HG02623 (cell line): ENCODE measurements around the gene CYP3A7.
"Not testable (repeated sequence)": the region's sequence is repeated elsewhere in the genome, so short reads cannot be mapped to it uniquely, and the experiment has no call there.

ENCODE experiments used
- ATAC-seq: cut with Tn5 transposase; IDR thresholded peaks from one replicate; pipeline ENCODE4 v1.9.1; 2021; ENCODE audit warnings: moderate library complexity; ENCODE audit not compliant: unreplicated experiment

Gene CYP3A7

DNA sequence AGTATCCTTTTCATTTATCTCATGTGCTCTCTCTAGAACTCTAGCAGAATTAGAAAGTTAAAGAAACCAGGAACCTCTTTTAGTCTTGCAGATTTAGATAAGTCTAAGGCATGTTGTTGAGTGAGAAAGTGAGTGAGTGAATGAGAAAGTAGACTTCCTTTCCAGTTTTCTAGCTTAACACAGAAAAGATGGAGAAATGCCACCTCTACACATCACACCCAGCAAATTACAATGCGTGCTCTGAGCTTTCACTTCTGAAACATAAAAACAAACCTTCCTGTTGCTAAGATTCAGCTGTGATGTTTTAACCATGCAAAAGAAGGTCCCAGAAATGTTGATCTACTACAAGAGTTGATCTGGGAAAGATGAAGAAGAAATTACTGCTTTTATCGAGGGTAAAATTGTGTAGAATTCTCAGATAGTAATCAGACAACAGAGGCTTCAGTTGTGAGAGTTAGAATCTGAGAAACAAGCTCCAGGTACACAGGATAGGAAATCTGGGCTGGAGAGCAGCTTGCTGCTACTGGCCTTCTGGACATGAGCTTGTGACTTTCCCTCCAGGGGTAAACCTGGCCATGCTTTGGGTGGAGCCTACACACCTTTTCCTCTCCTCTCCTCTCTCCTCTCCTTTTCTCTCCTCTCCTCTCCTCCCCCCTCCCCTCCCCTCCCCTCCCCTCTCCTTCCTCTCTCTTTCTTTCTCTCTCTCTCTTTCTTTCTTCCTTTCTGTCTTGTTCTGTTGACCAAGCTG, 59.8 kb downstream of the CYP3A7 start:
- no peak for ATAC-seq

DNA sequence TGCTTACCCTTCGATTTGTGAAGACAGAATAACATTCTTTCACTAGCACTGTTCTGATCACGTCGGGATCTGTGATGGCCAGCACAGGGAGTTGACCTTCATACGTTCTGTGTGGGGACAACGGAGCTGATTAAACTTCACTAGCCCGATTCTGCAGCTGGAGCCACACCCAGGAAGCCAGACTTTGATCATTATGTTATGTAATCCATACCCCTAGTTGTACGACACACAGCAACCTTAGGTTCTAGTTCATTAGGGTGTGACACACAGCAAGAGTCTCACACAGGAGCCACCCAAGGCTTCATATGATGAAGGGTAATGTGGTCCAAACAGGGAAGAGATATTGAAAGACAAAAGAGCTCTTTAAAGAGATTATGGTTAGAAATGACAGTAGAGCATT, 62.4 kb downstream of the CYP3A7 start:
- ATAC-seq, result no peak

DNA sequence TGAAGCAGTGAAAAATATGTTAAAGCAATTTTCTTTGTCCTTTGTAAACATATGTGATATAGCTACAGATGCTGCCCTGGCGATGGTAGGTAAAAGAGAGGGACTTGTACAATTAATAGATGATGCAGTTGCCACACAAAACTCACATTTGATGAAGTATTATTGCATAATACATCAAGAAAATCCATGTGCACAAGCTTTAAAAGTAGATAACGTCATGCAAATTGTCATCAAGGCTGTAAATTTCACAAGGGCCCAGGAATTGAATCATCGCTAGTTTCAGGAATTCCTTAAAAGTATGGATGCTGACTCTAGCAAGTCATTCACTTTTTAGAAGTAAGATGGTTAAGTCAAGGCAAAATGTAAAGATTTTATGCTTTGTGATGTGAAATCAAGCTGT, 65.2 kb downstream of the CYP3A7 start:
- ATAC-seq, result no peak

DNA sequence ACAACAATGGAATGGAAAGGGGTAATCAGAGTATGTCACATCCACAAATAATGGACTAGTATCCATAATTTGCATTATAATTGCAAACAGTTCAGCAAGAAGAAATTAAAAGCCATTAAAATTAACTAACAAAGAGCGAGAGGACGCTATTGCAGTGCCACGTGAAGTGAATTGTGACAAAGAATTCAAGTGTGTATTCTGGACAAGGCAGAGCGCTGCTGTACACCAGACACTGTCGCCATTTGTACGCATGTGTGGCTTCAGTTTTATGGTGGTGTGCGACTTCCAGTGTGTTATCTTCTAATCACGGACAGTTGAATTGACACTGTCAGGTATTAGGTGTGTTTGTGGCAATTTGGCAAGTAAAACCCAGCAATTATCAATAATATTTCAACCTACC, 66.5 kb downstream of the CYP3A7 start:
- ATAC-seq, result no peak

DNA sequence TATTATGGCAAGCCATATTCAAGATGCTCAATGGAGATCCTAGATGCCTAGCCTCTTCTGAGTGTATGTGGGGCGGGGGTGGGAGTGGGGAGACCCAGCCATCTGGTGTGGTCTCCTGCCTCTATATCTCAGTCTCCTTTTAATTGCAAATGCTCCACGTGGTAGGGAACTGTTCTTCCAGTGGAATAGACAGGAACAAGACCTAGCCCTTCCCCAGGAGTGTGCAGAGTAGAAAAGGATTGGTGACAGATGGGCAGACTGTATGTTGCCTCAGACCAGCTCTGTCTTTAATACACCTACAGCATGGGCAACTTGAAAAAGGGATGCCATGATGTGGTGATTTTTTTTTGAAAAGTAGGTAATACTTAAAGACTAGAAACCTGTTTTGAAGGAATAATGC, 67.8 kb downstream of the CYP3A7 start:
- no peak for ATAC-seq

DNA sequence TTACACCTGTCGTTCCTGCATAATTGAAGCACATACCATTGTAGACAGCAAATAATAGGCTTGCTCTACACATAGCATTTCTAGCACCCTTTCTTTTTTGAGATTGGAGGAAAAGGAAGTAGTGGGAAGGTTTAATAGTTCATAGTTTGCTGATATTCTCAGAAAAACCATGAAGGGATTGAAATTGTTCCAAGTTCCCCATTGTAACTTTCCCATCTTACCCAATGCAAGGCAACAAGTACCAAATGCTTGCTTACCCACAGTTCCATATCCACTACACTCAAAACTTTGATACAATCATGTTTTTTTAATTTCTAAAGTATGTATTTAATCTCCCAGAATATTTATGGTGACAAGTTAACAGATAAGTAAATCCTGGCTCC, 69.0 kb downstream of the CYP3A7 start:
- no peak for ATAC-seq

DNA sequence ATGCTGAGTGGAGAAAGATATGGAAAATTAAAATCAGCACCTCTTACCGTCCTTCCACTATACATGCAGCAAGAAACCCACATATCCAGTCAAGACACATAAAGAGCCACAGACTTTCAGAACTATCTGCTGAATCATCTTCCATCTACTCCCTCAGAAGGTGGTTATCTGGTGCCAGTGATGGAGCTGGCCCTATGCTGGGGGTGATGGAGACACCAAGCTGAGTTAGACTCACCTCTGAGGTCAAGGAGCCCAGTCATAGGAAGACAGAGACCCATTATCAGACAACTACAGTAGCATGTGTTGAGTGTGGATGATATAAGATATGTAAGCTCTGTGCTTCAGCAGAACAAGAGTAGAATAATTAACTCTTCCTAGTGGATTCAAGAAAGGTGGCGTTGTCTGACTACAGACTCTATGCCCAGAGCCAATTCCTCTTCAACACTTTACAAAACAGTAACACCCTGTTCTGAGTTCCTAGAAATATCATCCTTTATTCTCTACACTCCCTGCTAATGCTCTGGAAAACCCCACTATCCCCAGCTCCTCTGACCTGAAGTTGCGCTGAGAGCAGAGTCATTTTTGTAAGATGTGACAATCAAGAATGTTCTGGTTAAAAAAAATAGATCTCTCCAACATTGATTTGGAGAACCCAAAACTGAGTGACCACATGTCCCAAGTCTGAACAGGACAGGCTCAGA, 69.5 kb downstream of the CYP3A7 start:
- no peak for ATAC-seq

GRCh38 chr7:99657879-99658278, 77.1 kb downstream of the CYP3A7 start:
- not testable (repeated sequence) for ATAC-seq
